Type B pancreatic cell (in vitro differentiated cells): ENCODE results near the gene BTBD16. TPM values are rescaled to one million over a fixed set of nuclear protein-coding genes. Genes with fewer than 3 reads are reported as not detected.

Experiments
- DNase-seq: peaks from one replicate; pipeline ENCODE4 v3.0.0; 2021; ENCODE audit warnings: mixed read lengths; ENCODE audit not compliant: unreplicated experiment; ENCODE audit errors: extremely low spot score
- H3K27ac Mint-ChIP-seq: 2 replicates; pipeline ENCODE4 v1.8.0; 2021; ENCODE audit warnings: mild to moderate bottlenecking, mixed read lengths
- H3K27me3 Mint-ChIP-seq: 2 replicates; pipeline ENCODE4 v1.8.0; 2021; ENCODE audit warnings: mixed read lengths
- H3K36me3 Mint-ChIP-seq: 2 replicates; pipeline ENCODE4 v1.8.0; 2021; ENCODE audit warnings: mixed read lengths
- H3K4me1 Mint-ChIP-seq: one replicate; pipeline ENCODE4 v1.8.0; 2021; ENCODE audit warnings: mixed read lengths; ENCODE audit not compliant: unreplicated experiment
- H3K4me3 Mint-ChIP-seq: 2 replicates; pipeline ENCODE4 v1.8.0; 2021; ENCODE audit warnings: mild to moderate bottlenecking, mixed read lengths
- H3K9me3 Mint-ChIP-seq: 2 replicates; pipeline ENCODE4 v1.8.0; 2021; ENCODE audit warnings: mixed read lengths
- CTCF ChIP-seq: fragments of 200-600 bp; sonication (generic); conservative IDR thresholded peaks from 2 replicates; pipeline ENCODE4 v1.5.0; 2021; ENCODE audit warnings: antibody characterized with exemption, mild to moderate bottlenecking
- total RNA-seq: library from RNA; stranded (reverse); gene quantifications from 2 replicates; pipeline ENCODE4 v1.2.1, GENCODE V29; 2021; ENCODE audit warnings: low replicate concordance

Gene BTBD16
- total RNA-seq, 1 donor from 2014 or later, result 0.46 TPM

GRCh38 chr10:122374859-122375678 is 104.0 kb downstream of the BTBD16 start:
- H3K4me3 Mint-ChIP-seq, result peak overlapping the region; percentile 93
- peaks cover 10% of the 10 kb centered on the region for H3K36me3 Mint-ChIP-seq
- no peaks in the 10 kb centered on the region for H3K27me3 Mint-ChIP-seq
- peaks cover 9% of the 10 kb centered on the region for H3K4me1 Mint-ChIP-seq
- DNase-seq, result peak; percentile 78
- peaks cover under 1% of the 10 kb centered on the region for H3K9me3 Mint-ChIP-seq
- peak overlapping the region; percentile 97 for H3K27ac Mint-ChIP-seq
- TF ChIP-seq CTCF, result no peak

- Mint-ChIP-seq H3K27ac (peak overlapping the region; percentile 97), H3K27me3 (no peaks in the 10 kb centered on the region), H3K9me3 (peaks cover 4% of the 10 kb centered on the region), H3K36me3 (peaks cover 14% of the 10 kb centered on the region), H3K4me1 (peaks cover 13% of the 10 kb centered on the region), H3K4me3 (peak overlapping the region; percentile 93)
- no peak for DNase-seq
- TF ChIP-seq CTCF, result no peak
These were observed 104.6 kb downstream of the BTBD16 start for GRCh38 chr10:122375679-122376160.

GRCh38 chr10:122376364-122376961 is 105.4 kb downstream of the BTBD16 start:
- Mint-ChIP-seq H3K9me3 (peaks cover 4% of the 10 kb centered on the region), H3K27ac (no peak overlapping the region), H3K36me3 (peaks cover 14% of the 10 kb centered on the region), H3K27me3 (no peaks in the 10 kb centered on the region), H3K4me1 (peaks cover 15% of the 10 kb centered on the region), H3K4me3 (peak overlapping the region; percentile 63)
- TF ChIP-seq CTCF, result no peak
- no peak for DNase-seq

- no peak for DNase-seq
- Mint-ChIP-seq H3K9me3 (peaks cover 4% of the 10 kb centered on the region), H3K4me3 (no peak overlapping the region), H3K27ac (no peak overlapping the region), H3K27me3 (no peaks in the 10 kb centered on the region), H3K4me1 (peaks cover 9% of the 10 kb centered on the region), H3K36me3 (peaks cover 14% of the 10 kb centered on the region)
- no peak for TF ChIP-seq CTCF
These were observed 107.9 kb downstream of the BTBD16 start for GRCh38 chr10:122379041-122379440.

- H3K27me3 Mint-ChIP-seq, result no peaks in the 10 kb centered on the region
- peaks cover 4% of the 10 kb centered on the region for H3K9me3 Mint-ChIP-seq
- no peak for DNase-seq
- no peak for TF ChIP-seq CTCF
- no peak overlapping the region for H3K27ac Mint-ChIP-seq
- peaks cover 9% of the 10 kb centered on the region for H3K4me1 Mint-ChIP-seq
- H3K36me3 Mint-ChIP-seq, result peaks cover 14% of the 10 kb centered on the region
- H3K4me3 Mint-ChIP-seq, result no peak overlapping the region
These were observed 108.4 kb downstream of the BTBD16 start for GRCh38 chr10:122379537-122379936.
